Jurkat, Clone E6-1 (cell line): ENCODE measurements around the gene ARHGEF33. TPM values are rescaled to one million over a fixed set of nuclear protein-coding genes. Genes with fewer than 3 reads are reported as not detected.

Source experiments
- DNase-seq: peaks from one replicate; pipeline ENCODE4 v3.0.0-alpha.2; 2011; ENCODE audit warnings: low read depth, low spot score
- H3K4me3 ChIP-seq: 2 replicates; pipeline ENCODE4 v1.5.1; 2011; ENCODE audit warnings: mild to moderate bottlenecking, low read length, control low read depth, moderate library complexity
- polyA plus RNA-seq: library from polyadenylated mRNA; unstranded; fragments of >200 nt; gene quantifications from one replicate; pipeline ENCODE4 v1.2.1, GENCODE V29; 2012; ENCODE audit warnings: missing spikeins; ENCODE audit not compliant: insufficient read length, insufficient read depth

ARHGEF33 gene
- not detected for polyA plus RNA-seq

GRCh38 chr2:38889575-38889974, at the start of gene ARHGEF33:
TSS of gene ARHGEF33 (plus strand) at chr2:38889875. CDS start at chr2:38919448, 29,573 bp downstream.
- DNase-seq: no peak
- no peak within 1 kb of the TSS for H3K4me3 ChIP-seq

- no peak overlapping the region for H3K4me3 ChIP-seq
- no peak for DNase-seq
Observed at GRCh38 chr2:38850045-38850444, 39.6 kb upstream of the ARHGEF33 start.

GRCh38 chr2:38856165-38856564, 33.5 kb upstream of the ARHGEF33 start:
- DNase-seq: no peak
- no peak overlapping the region for H3K4me3 ChIP-seq

- no peak overlapping the region for H3K4me3 ChIP-seq
Observed at GRCh38 chr2:38862476-38862875, 27.2 kb upstream of the ARHGEF33 start.

GRCh38 chr2:38863061-38863695, 26.5 kb upstream of the ARHGEF33 start:
- no peak overlapping the region for H3K4me3 ChIP-seq
- DNase-seq: no peak

More at GRCh38 chr2:38862476-38862875, 27.2 kb upstream of the ARHGEF33 start:
- no peak for DNase-seq

DNA sequence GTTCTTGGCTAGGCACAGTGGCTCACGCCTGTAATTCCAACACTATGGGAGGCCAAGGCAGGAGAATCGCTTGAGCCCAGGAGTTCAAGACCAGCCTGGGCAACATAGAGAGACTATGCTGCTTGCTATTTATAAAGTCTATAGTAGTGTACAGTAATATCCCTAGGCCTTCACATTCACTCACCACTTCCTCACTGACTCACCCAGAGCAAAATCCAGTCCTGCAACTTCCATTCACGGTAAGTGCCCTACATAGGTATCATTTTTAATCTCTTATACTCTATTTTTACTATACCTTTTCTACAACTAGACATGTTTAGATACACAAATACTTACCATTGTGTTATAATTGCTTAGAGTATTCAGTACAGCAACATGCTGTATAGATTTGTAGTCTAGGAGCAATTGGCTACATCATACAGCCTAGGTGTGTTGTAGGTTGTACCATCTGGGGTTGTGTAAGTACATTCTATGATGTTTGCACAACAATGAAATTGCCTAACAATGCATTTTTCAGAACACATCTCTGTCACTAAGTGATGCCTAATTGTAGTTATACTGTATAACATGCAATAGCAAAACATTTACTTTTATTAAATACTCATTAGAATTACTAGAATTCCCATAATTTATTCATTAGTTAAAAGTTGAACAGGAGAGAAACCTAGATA, 22.8 kb upstream of the ARHGEF33 start:
- DNase-seq: no peak
- H3K4me3 ChIP-seq: no peak overlapping the region

GRCh38 chr2:38871432-38871831, 18.2 kb upstream of the ARHGEF33 start:
- no peak for DNase-seq
- H3K4me3 ChIP-seq: no peak overlapping the region

- H3K4me3 ChIP-seq: no peak overlapping the region
- DNase-seq: no peak
Observed at GRCh38 chr2:38873763-38874162, 15.9 kb upstream of the ARHGEF33 start.

- peak overlapping the region; percentile 82 for H3K4me3 ChIP-seq
- DNase-seq: no peak
Observed at GRCh38 chr2:38875227-38875575, 14.5 kb upstream of the ARHGEF33 start.

DNA sequence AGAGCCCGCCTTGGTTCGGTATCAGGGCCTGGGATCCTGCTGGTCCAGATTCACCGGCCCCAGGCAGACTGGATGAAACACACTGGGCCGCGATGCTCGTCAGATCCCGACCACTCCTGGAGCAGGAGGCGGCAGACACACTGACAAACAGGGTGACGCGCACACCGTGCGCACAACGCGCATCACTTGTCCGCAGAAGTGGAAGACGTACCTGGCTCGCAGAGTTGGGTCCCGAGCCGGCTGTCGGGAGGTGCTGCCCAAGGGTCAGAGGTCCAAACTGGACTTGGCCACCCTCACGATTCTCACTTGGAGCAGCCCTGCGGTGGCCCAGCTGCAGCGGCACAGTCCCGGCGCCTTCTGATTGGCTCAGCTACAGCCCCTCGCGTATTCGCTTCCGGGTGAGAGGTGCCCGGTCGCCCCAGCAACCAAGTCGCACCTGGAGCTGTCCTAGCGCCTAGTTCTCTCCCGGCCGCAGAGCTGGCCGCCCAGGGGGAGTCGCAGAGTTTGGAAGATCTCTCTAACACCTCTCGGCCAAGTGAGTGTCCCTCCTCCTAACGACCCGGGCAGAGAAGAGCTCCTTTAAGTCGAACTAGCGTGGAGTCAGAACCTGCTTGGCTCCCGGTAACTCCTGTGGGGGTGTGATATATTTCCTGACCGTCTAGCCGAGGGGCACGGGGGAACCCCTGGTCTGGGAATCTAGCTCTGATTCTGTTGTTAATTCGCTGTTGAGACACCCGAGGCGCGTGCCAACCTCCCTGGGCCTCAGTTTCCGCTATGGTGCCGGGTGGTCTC, 13.9 kb upstream of the ARHGEF33 start, which contains the start of the genes DHX57 and MORN2:
TSS of gene DHX57 (minus strand) at position 359 of the 792 bp plus-strand sequence. CDS start 7,529 bp downstream, outside the sequence.
TSS of gene MORN2 (plus strand) at position 401 of the 792 bp plus-strand sequence.
- DNase-seq: peak; percentile 26
- H3K4me3 ChIP-seq: peak within 1 kb of the TSS; percentile 82

- DNase-seq: no peak
- peak overlapping the region; percentile 82 for H3K4me3 ChIP-seq
Observed at GRCh38 chr2:38876407-38876806, 13.3 kb upstream of the ARHGEF33 start.

- no peak for DNase-seq
- H3K4me3 ChIP-seq: no peak overlapping the region
Observed at GRCh38 chr2:38886063-38886462, 3.6 kb upstream of the ARHGEF33 start.

DNA sequence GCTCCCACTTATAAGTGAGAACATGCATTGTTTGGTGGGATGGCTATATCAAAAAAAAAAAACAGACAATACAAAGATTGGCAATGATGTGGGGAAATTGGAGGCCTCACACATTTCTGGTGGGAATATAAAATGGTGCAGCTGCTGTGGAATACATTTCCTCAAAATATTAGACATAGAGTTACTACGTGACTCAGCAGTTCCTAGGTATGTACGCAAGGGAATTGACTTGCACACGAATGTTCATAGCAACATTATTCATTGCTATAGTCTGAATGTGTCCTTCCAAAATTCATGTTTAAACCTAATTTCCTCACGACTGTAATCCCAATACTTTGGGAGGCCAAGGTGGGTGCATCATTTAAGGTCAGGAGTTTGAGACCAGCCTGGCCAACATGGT, 2.3 kb upstream of the ARHGEF33 start:
- no peak for DNase-seq
- no peak overlapping the region for H3K4me3 ChIP-seq

GRCh38 chr2:38887902-38888554, 1.6 kb upstream of the ARHGEF33 start:
- DNase-seq: no peak
- no peak overlapping the region for H3K4me3 ChIP-seq

DNA sequence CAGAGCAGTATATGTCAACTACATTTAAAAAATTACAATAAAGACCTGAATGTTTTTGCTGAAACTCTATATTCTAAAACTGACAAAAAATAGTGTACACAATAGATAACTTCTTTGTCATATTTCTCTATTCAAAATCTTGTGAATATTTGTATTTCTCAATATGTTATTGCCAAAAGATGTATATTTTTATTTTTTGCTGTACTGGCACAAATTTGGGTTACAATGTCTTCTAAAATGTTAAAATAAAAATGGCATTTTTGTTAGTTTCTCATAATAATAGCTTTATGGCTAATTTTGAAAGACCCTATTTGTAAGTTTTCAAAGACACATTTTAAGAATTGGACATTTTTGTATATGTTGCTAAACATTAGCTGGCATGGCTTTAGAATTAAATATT, 630 bp upstream of the ARHGEF33 start:
- no peak overlapping the region for H3K4me3 ChIP-seq
- no peak for DNase-seq

GRCh38 chr2:38892819-38893218, 3.1 kb downstream of the ARHGEF33 start:
- no peak overlapping the region for H3K4me3 ChIP-seq
- no peak for DNase-seq

DNA sequence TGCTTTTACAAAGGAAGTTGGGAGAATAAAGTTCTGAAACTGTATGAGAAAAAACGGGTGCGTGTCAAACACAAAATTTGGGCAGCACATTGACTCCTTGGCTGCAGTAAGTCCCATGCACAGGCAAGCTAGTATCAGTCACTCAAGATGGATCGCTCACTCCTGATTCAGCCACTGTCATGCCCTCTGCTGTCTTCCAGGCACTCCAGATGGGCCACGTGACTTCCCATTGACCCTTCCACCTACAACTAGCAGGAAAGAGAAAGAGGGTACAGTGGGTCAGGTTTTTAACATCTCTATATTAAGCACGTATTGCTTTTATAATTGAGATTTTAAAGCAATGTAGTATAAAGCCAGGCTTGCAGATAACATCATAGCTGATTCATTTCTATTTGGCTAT, 8.6 kb downstream of the ARHGEF33 start:
- DNase-seq: no peak
- no peak overlapping the region for H3K4me3 ChIP-seq

DNA sequence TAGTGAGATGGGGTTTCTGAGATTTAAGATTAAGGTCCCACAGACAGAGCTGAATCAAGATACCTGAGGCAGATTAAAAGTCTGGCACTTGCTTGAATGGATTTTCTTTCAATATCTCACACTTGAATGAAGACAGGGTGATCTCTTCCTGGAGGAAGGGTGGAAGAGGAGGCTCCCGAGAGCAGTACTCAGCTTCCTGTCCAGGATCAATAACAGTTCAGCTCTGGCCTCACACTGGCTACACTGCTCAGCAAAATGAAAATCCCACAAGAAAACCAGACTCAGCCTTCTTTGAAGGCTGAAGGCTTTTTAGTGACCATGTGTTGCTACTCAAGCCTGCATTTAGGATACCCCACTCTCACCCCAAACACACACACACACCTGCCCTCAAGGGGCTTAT, 11.1 kb downstream of the ARHGEF33 start:
- no peak overlapping the region for H3K4me3 ChIP-seq
- no peak for DNase-seq

- H3K4me3 ChIP-seq: no peak overlapping the region
- DNase-seq: no peak
Observed at GRCh38 chr2:38905251-38905650, 15.6 kb downstream of the ARHGEF33 start.
